OCI-M2 (cell line): ENCODE results near the gene USP35.
"Not testable (repeated sequence)": the region's sequence is repeated elsewhere in the genome, so short reads cannot be mapped to it uniquely, and the experiment has no call there.

Experiments used
- DNase-seq: peaks from one replicate; lab custom pipeline; 2025; ENCODE audit not compliant: unreplicated experiment; lab: John Stamatoyannopoulos, UW

USP35 gene

DNA sequence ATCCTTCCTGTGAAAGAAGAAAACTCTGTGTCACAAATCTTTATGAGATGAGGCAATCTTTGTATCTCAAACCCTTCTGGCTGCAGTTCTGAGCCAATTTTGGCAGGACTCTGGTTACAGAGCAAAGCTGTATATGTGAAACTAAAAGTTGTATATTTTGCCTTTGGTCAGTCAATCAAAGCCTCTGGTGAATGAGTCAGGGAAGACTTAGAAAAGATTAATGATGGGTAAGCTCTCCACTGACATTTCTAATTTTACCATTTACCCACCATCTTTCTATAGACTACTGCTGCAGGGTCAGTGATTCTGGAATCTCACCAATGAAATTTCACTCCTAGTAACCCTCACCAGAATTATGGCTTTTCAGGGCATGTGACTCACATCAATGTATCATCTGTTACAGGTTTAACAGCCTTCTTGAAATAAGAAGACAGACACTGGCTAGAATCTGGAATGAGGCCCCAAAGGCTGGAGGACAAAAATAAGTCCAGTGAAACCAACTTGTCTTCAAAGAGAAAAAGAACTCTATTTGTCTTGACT lies 43.3 kb downstream of the USP35 start:
- DNase-seq, result no peak

DNA sequence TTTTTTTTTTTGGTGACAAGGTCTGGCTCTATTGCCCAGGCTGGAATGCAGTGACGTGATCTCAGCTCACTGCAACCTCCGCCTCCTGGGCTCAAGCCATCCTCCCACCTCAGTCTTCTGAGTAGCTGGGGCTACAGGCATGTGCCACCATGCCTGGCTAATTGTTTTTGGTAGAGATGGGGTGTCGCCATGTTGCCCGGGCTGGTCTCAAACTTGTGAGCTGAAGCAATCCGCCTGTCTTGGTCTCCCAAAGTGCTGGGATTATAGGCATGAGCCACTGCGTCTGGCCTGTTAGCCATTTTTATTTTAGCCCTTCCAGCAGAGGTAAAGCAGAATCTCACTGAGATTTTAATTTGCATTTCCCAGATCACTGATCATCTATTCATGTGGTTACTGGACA lies 44.3 kb downstream of the USP35 start:
- not testable (repeated sequence) for DNase-seq

- no peak for DNase-seq
These were observed 45.3 kb downstream of the USP35 start for GRCh38 chr11:78234006-78234405.

- no peak for DNase-seq
These were observed 48.8 kb downstream of the USP35 start for GRCh38 chr11:78237293-78238046.

DNA sequence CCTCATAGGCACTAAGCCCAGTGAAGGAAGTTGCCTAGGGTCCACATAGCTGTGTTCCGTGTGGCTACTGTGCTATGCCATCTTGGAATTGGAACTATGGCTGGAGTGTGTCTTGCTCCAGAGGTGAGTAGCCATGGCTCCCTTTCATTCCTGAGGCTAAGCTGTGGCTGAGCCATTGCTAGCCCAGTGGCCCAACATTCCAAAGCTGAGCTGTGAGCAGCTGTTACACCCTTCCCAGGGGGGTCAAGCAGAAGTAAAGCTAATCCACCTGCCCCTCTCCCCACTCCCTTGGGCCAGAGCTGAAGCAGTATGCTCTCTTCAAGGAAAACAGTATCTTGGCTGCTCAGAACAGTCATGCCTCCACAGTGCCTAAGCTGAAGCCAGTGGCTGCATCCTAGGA lies 51.1 kb downstream of the USP35 start:
- DNase-seq, result no peak

DNA sequence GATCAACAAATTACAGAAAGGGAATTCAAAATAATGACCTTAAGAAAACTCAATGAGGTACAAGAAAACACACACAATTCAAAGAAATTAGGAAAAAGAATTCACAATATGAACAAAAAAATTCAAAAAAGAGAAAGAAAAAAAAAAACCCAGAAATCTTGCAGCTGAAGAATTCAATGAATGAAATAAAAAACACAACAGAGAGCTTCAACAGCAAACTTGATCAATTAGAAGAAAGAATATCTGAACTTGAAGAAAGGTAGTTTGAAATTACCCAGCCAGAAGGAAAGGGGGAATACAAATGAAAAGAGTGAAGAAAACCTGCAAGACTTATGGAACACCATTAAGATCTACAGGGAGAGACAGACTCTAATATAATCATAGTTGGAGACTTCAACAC lies 52.8 kb downstream of the USP35 start:
- no peak for DNase-seq

GRCh38 chr11:78244080-78244479 lies 55.4 kb downstream of the USP35 start:
- DNase-seq, result no peak

- DNase-seq, result no peak
These were observed 56.0 kb downstream of the USP35 start for GRCh38 chr11:78244546-78245255.

DNA sequence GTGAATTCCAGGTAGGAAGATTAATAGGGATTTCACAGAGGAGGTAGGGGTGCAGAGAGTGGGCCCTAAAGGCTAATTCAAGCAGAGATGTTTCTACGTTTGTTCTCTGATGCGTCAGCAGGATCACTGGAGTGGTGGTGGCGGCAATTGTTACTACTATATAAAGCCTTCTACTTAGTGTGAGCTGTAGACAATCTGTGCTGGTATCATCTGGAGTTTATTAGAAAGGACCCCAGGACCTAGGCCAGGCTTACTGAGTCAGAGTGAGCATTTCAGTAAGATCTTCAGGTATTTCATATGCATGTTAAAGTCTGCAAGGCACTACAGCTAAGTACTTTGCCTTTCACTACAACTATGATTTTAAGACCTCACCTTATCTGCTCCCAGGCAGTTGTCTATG lies 59.5 kb downstream of the USP35 start:
- DNase-seq, result no peak

GRCh38 chr11:78248903-78249302 lies 60.2 kb downstream of the USP35 start:
- DNase-seq, result no peak

DNA sequence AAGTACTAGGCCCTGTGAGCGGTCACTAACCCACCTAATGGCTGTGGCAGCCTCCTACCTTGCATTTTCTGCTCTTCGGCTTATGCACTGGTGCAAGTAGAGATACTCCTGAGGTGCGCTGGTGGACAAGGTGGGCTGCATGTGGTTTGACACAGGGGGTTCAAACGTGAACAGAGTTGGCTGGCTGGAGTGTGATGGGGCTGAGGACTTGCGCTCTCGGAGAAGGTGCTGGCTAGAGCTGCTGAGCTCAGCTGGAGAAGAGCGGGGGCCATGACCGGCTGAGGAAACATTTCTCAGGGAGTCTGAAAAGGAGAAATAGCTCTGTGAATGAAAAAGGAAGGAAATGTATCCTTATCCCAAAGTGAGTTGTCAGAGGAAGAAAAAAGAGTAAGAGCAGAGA lies 61.4 kb downstream of the USP35 start:
- DNase-seq, result no peak

- no peak for DNase-seq
These were observed 62.5 kb downstream of the USP35 start for GRCh38 chr11:78251083-78251775.

GRCh38 chr11:78253797-78254196 lies 65.1 kb downstream of the USP35 start:
- no peak for DNase-seq

DNA sequence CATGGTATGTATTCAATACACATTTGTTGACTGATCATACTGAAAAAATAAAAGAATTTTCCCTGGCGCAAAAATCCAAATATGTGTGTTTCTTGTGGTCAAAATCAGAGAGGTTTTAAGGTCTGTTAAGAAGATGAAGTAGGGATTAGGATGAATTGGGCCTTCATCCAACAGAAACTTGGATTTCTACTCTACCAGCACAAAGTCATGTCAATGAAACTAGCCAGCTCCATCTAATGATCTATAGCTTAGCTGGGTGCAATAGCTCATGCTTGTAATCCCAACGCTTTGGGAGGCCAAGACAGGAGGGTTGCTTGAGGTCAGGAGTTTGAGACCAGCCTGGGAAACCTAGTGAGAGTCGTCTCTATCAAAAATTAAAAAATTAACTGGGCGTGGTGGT lies 65.5 kb downstream of the USP35 start:
- no peak for DNase-seq

DNA sequence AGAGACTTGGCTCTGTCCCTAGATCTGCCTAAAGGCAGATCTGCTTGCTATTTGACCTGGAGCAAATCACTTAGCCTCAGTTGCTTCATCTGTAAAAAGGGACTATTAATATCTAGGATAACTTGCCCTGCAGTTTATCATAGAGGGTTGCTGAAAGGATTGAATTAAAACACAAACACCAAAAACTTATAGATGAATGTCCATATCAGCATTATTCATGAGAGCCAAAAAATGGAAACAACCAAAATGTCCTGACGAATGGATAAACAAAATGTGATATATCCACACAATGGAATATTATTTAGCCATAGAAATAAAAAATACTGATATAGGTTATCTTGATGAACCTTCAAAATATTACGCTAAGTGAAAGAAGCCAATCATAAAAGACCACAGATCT lies 67.2 kb downstream of the USP35 start:
- DNase-seq, result no peak

- no peak for DNase-seq
These were observed 68.2 kb downstream of the USP35 start for GRCh38 chr11:78256962-78257361.

- DNase-seq, result no peak
These were observed 68.9 kb downstream of the USP35 start for GRCh38 chr11:78257654-78258053.

GRCh38 chr11:78259777-78260487 lies 71.2 kb downstream of the USP35 start:
- no peak for DNase-seq

GRCh38 chr11:78261367-78261766 lies 72.6 kb downstream of the USP35 start:
- DNase-seq, result no peak

DNA sequence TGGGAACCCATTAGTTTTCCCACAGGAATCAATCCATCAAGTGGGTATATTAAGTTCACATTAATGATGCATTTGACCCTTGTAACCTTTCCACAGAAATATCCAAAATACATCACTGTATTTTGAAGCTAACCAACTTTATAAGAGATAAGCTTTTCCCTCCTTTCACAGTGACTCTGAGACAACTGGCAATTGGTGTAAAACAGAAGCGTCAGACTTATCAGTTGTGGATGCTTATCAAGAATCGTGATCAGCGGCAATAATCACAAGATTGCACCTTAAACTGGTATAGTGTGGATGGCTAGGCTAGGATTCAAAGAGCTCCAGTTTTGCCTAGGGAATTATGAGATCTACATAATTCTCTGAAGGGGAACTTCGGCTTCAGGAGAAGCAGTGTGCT lies 73.1 kb downstream of the USP35 start:
- no peak for DNase-seq

DNA sequence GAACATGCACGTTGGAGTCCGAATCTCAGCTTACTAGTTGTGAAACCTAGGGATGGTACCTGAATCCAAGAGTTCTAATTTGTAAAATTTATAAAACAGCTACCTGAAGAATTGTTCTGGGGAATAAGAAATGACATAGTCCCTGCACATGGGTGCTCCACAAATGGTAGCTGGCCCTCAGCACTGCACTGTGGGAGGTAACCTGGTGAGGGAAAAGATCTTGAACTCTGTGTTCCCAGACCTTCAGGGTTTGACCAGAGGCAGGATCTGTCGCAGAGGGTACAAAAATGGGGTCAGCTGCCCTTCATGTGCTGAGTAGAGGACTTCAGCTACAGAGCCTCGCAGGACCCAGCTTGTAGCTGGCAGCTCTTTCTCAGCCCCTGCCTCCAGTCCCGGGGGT lies 73.5 kb downstream of the USP35 start:
- DNase-seq, result no peak
